ENCODE data around the gene GRID1.
"Not testable (repeated sequence)": the region's sequence is repeated elsewhere in the genome, so short reads cannot be mapped to it uniquely, and the experiment has no call there.

Gene GRID1

DNA sequence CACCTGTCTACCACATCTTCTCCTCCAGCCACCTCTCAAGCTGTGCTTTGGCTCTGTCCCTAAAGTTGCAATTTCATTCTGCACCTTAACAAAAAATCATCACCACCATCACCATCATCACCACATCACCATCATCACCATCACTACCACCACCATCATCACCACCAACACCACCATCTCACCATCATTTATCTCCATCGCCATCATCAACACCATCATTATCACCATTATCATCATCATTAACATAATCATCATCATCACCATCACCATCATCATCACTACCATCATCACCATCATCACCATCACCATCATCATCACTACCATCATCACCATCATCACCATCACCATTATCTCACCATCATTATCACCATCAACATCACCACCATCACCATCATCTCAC is 245.4 kb downstream of the GRID1 start:
- DNase-seq, result no peak

DNA sequence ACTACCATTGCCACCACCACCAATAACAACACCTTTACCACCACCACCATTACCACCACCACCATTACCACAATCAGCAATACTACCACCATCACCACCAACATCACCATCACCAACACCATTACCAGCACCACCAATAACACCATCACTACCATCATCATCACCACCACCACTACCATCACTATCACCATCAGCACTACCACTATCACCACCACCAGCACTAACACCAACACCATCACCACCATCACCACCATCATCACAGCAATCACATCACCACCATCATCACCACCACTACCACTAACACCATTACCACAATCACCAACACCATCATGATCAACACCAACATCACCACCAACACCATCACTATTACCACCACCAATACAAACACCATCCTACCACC is 249.5 kb downstream of the GRID1 start:
- DNase-seq, result no peak

DNA sequence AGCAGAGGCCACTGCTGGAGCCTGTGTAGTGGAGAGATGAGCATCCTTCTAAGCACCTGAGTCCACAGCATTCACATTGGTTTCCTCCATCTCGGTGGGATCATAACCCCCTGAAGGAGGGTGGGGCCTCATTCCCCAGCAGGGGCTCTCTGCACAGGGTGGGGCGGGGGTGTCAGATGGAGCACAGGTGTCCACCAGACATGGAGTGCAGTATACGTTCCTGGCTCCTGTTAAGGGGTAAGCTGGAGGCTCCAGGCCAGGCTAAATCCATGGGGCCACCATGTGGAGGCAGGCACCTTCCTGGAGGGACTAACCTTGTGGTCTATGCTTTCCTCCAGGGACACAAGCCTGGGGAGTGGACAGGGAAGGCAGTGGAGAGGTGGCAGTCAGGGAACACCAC is 252.6 kb downstream of the GRID1 start:
- no peak for DNase-seq

DNA sequence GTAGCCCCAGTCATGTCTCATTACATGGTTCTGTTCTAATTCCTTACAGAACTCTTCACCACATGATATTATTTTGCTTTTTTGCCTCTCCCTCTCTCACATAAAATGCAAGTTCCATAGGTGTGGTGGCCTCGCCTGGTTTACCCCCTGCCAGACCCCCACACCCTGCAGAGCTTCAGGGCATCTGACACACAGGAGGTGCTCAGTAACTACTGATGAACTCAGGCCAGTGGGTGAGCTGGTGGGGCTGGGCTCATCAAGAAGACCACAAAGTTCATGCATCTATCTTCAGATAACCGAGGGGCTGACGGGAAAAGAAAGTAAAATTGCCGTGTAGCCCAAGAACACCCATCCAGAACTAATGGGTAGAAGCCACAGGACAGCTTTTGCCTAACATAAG is 253.1 kb downstream of the GRID1 start:
- no peak for DNase-seq

DNA sequence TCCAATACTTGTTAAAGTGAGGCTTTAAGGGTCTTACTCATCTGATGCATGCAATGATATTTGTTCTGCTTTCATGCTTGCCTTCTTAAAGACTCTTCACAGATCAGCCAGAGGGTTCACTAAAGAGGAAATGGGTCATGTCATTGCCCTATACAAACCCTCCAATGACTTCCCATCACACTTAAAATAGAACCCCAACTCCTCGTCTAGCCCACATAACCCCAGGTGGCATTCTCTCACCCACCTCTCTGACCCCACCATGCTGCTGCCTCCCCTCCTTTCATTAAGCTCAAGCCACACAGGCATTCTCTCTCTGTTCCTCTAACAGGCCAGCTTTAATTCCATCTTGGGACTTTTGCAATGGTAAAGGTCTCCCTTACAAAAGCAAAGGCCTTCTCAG is 253.6 kb downstream of the GRID1 start:
- DNase-seq, result no peak

DNA sequence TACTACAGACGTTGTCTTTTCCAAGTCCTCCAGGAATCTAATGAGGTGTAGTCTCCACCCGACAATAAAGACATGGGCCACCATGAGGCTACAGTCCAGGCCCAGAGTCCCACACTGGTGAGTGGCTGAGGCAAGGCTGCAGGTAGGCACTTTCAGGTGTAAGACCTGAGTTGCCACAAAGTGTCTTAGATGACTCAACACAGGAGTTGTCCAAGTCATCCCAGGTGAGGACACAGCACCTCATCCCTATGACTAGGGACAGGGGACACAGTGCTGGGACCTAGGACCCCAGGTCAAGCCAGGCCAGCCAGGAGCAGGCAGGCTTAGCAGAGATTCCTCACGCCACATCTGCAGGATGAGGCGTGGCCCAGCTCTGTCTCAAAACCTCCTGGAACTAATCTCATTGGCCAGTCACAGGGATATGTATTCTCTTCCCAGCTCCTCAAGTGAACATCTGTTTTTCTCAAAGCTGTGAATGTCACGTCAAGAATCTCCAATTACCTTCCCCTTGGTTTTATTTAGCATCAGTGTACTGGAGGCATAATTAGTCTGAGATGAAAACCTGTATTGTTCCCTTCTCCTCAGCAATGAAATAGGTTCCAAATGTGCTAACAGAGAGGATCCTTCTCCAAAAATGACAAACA is 254.6 kb downstream of the GRID1 start:
- no peak for DNase-seq

DNA sequence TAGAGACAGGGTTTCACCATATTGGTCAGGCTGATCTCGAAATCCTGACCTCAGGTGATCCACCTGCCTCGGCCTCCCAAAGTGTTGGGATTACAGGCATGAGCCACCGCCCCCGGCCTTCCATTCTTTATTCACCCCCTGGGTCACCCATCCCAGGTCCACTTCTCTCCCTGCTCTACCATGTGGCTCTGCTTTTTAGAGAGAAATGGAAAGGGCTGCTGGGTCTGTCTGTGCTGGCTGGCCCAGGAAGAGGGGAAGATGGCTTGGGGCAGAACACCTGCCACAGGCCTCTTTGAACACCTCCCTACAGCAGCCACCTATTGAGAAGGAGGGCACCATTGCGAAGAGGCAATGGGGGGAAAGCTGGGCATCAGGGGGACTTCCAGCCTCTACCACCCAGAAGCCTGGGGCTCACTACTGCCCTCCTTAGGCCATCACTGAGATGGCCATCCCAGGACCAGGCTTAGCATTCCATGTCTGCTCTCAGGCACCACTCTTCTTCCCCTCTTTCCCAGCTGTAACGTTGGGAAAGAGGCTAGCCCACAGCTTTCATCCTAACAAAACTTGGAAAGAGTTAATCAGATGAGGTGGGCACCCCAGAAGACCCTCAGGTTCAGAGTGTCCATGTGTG is 256.3 kb downstream of the GRID1 start:
- DNase-seq, result no peak

DNA sequence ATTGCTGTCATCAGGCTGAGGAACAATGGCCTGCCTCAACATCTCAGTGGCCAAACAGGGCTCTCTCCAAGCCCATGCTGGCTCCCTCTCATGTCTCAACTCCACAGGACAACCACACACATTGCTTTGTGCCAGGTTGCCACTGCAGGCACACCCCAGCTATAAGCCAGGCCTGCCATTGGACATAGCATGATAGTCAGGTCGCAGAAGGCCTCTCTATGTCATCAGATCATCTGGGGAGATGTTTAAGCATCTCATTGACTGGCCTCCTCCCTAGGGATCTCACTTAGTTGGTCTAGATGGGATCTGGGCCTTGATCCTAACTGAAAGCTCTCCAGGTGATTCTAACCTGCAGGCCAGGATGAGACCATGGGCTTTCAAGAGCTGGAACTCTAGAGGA is 257.2 kb downstream of the GRID1 start:
- no peak for DNase-seq

DNA sequence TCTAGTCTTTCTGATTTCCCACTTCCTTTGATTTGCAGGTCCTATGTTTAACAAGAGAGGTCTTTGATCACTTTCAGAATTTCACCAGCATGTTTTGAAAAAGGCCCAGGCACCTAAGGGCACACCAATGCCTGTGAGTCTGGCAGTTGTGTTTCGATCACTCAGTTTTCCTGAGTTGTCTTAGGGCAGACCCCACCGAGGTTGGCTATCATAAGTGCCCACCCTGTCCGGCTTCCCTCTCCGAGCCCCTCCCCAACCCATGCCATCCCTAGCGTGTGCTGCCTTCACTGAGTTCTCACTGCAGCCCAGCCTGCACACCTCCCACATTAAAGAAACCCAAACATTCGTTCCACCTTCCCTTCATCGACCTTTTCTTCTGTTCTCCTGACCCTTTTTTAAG is 257.9 kb downstream of the GRID1 start:
- no peak for DNase-seq

DNA sequence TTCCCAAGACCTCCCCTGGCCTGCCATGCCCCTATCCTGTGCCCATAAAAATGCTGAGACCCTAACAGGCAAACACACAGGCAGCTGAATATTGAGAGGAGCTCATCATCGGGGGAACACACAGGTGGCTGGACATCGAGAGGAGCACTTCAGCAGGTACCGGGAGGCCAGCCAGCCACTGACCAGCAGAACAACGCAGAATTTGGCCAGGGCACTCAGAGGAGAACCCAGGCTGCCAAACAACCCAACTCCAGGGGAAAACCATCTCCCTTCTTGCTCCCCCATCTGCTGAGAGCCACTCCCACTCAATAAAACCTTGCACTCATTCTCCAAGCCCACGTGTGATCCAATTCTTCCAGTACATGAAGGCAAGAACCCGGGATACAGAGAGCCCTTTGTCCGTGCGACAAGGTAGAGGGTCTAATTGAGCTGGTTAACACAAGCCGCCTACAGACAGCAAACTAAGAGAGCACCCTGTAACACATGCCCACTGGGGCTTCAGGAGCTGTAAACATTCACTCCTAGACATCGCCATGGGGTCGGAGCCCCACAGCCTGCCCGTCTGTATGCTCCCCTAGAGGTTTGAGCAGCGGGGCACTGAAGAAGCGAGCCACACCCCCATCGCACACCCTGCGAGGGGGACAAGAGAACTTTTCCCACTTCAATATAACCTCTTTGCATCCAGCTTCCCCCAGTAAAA is 258.8 kb downstream of the GRID1 start:
- DNase-seq, result not testable (repeated sequence)

DNA sequence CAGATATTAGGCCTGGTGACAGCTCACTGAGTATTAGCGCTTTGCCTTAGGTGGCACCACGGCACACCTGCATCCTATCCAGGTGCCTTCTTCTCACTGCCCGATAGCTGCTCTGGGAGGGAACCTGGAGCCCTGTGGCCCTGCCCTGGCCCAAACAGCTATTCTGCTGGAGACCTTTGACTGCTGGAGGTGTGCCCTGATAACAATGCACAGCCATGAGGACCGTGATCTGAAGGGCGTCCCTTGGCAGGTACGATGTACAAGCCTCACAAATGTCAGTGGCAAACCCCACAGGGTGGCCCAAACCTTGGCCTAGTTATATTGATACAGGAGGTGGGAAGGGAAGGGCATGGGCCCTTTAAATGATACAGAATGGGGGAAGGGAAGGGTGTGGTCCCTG is 259.5 kb downstream of the GRID1 start:
- no peak for DNase-seq

DNA sequence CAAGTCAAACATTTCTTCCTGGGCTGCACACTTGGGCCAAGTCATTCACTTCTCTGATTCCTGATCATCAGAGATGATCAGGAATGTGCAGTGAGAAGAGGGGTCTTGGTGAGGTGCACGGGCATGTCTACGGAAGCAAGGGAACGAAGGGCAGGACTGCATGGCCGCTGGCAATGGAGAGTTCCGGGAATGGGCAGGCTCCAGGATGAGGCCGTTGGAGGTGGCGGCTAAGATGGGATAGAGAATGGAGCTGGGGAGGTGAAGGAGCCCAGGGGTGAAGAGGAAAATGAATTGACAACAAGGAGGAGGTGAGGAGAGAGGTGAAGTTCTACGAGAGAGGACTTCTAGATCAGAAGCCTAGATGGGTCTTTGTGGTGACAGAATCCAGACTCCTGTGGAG is 260.0 kb downstream of the GRID1 start:
- DNase-seq, result no peak

DNA sequence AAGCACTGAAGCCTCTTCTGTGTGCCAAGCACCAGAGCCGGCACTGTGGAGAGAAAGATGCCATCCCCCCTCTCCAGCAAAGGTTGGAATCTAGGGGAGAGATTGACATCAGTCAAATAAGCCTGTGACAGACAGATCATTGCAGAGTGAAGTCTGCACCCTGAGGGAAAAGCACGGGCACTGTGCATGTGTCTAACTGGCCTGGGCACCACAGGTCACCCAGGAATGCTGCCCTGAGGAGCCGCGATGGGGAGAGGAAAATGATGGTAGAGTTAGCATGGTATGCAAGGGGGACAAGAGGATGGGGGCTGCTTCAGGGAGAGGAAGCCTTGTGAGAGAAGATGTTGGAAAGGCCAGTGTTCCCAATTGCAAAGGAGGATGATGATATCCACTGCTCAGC is 261.0 kb downstream of the GRID1 start:
- no peak for DNase-seq

DNA sequence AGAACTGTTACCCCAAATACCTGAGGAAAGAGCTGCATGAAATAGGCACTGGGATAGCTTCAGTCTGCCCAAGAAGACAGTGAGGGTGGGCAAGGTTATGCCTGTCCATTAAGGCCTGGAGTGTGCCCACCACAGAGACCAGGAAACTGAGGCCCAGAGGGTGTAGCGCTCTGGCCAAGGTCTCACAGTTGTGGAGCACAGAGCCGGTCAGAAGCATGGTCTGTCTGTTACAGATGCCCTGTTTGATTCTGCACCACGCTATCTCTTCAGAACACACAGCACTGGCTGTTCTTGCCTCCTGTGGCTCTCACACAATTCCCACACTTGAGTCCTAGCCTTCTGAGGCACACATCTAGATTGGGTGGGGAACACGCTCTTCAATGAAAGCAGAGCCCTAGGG is 261.4 kb downstream of the GRID1 start:
- no peak for DNase-seq

DNA sequence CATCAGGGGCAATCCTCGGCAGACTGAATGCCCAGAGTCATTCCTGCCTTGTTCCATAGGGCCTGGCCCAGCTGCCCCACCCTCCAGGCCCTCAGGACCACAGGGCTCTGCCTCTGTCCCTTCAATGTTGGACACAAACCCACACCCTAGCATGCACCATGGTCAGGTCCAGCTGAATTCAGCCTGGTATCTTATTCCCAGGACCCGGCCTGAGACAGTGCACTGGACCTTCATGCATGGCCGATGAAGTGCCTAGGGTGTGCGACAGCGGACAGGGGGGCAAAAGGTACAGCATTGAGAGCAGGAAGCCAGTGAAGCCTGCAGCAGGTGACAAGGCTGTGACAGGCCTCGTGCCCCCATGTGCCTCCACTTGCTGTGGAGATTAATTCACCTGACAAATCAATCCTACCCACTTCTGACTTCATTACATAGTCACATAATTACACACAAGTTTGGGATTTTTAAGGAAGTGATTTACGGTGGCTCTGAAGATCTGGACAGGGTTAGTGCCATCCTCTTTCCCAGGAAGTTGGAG is 261.9 kb downstream of the GRID1 start:
- no peak for DNase-seq

DNA sequence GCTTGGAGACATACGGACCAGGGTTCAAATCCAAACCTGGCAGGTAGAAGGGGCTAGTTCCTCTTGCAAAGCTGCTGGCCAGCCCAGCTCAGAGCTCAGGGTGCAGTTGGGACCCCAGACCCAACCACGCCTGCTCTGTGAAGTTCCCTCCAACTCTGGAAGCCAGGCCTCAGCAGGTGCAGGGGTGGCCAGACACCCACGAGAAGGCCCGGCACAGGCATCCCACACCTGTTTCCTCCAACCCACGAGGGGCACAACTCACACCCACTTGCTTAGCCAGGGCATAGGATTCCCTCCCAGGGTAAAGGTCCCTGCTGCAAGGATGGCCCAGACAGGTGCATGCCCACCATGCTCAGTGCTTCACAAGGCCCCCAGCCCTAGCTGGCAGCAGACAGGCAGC is 262.4 kb downstream of the GRID1 start:
- DNase-seq, result no peak

DNA sequence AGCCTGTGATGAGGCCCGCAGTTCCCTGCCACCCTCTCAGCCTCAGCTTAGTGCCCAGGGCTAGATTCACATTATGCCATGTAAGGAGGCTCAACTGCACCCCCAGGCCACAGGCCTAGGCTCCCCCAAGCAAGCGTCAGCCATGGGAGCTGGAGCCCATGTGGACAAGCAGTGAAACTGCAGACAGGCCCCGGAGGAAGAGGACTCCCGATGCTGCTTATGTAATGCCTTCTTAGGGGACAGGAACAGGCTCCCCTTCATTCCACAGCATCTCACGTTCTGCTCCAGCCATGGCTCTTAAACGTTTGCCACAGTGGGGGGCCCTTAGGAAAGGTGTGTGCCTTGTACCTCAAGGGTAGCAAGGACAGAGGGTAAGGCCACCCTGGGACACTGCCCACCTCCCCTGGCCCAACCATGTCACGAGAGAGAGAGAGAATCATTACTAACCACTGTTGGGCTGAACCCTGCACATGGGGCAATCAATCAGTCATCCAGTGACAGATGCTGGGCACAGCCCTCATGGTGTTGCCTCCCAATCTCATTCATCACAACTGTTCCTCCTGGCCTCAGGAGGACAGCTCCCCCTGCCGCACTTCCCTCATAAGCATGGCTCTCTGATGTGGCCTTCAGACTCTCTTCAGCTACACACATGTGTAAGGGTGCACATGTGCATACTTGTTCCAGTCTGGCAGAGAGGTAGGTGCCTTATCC is 263.0 kb downstream of the GRID1 start:
- DNase-seq, result no peak

DNA sequence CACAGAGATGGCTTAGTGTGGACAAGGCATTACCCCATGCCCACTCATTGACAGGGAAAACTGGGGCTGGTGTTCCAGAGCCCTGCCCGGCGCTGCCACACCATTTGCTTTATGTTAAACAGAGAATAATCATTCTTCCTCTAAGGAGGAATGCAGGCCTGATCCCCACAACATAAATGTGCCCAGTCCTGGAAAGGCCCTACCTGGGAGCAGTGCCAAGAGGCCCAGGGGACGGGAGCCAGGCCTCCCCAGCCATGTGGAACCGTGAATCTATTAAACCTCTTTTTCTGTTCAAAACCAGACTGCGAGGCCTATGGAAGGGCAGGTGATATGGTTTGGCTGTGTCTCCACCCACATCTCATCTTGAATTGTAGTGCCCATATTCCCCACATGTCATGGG is 264.1 kb downstream of the GRID1 start:
- DNase-seq, result no peak

DNA sequence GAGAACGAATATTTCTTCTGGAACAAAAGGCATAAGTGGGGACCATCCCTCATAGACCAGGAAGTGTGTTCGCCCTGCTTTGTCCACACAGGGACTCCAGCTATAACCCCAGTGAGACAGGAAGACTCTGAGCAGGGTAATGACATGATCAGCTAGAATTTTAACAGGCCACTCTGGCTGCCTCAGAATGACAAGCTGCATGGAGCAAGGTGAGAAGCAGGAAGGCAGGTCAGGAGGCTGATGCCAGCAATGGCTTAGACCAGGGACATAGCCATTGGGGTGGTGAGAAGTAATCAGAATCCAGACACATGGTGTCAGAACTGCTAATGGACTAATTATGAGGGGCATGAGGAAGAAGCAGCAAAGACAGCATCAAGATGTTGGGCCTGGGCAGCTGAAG is 264.6 kb downstream of the GRID1 start:
- DNase-seq, result no peak

DNA sequence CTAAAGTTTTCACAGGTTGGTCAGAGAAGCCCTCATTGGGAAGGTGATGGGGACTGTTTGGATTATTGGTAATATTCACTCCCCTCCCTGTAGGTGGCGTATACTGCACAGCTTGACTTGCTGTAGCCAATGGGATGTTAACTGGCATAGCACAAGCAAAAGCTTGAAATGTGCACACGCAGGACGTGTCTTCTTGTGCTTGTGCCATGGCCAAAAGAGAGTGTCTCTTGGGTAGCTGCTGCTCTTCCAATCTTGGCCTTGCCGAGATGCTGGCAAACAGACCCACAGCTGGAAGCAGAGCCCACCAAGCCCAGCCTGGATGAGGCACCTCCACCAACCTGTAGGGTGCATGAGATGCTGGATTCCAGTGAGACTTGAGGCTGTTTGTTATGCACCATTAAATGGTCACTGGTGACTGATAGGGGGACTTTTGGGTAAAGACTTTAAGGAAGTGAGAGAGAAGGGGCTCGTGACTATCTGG is 266.0 kb downstream of the GRID1 start:
- DNase-seq, result no peak

DNA sequence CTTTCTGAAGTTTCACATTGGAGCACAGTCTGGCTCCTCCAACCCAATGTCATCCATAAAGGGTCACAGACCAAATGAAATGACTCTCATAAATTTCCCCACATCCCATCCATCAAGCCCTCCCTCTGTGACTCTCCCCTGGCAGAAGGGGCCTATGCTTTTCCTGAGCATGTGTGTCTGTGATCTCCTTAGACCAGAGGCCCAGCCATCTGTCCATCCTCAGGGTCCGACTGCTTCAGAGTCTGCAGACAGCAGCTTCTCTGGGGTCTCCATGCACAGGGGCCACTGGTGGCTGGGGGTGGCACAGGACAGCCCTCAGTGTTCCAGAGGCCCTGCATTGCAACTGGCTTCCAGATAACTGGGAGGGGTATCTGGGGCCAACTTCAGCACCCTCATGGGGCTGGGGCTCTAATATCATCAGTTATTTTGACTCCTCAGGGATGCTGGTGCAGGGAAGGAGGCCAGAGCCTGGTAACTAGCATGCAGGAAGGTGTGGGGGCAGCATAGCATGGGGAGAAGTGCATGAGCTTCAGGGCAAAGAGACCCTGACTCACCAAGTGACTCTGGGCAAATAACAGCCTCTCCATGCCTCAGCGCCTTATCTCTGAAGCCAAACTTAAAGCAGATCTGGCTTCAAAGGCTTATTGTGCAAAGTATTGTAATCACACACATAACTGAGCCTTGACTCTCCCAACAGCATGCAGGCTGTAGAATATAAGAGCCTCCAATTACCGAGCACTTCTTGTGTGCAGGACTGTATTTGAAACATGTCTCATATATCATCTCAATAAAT is 266.9 kb downstream of the GRID1 start:
- no peak for DNase-seq

DNA sequence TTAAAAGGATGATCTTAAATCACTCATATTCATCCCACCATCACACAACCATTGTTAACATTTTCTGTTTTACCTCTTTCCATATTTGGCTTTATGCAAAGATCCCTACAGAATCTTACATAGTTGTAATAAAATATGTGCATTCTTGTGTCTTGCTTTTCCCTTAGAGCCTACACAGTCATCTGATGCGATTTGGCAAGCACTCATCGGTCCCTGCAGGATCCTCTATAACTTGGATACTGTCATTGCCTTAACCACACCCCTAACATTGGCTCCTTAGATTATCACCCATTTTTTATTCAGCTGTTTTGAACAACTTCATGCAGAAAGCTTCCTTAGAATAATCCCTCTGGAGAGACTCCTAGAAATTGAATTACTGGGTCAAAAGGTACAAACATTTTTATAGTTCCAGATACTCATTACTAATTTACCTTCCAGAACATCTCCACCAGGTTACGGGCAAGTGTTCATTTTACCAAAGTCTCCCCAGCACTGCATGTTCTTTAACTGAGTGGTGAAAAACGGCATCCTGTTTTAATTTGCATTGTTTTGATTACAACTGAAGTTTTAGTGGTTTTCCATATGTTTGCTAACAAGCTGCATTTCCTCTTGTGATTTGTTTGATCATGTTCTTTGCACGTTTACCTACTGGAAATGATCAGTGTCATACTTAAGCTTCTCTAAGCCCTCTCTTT is 268.3 kb downstream of the GRID1 start:
- DNase-seq, result no peak
